Lower leg skin (tissue), 3 donors: ENCODE data around the gene GTF2E1.

Experiments used
- POLR2A ChIP-seq, 2 donors: fragments of 450-650 bp; IDR thresholded peaks; one replicate each; pipeline ENCODE4 v1.6.1; 2016 to 2017; ENCODE audit warnings: antibody characterized with exemption in 2 of 2, mild to moderate bottlenecking in 1 of 2, moderate library complexity in 1 of 2
- TF ChIP-seq, protein P1 (sequence below), 3 donors: fragments of 450-650 bp; IDR thresholded peaks; one replicate each; pipeline ENCODE4 v1.5.1; 2016; ENCODE audit warnings: antibody characterized with exemption in 3 of 3, mild to moderate bottlenecking in 3 of 3, moderate library complexity in 2 of 3

DNA sequence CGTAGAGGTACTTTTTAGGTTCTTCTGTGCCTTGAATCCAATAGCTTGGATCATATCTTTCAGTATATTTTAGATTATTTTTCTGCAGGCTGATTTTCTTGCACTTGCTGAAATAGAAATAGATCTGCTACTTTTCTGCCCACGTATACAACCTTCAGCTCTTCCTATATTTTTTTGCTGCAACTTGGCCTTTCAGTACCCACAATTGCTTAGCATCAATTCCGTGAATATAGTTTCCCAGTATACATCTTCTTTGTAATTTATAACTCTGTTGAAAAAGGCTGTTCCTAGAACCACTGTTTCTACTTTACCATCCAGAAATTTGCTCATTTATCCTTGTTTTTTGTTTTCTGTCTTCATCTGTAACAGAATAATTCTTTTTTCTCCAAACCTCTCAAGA, 36.2 kb downstream of the GTF2E1 start:
- TF ChIP-seq, protein P1, sequence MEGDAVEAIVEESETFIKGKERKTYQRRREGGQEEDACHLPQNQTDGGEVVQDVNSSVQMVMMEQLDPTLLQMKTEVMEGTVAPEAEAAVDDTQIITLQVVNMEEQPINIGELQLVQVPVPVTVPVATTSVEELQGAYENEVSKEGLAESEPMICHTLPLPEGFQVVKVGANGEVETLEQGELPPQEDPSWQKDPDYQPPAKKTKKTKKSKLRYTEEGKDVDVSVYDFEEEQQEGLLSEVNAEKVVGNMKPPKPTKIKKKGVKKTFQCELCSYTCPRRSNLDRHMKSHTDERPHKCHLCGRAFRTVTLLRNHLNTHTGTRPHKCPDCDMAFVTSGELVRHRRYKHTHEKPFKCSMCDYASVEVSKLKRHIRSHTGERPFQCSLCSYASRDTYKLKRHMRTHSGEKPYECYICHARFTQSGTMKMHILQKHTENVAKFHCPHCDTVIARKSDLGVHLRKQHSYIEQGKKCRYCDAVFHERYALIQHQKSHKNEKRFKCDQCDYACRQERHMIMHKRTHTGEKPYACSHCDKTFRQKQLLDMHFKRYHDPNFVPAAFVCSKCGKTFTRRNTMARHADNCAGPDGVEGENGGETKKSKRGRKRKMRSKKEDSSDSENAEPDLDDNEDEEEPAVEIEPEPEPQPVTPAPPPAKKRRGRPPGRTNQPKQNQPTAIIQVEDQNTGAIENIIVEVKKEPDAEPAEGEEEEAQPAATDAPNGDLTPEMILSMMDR (IDR thresholded peaks at IDR 0.05): no peak
- TF ChIP-seq POLR2A (IDR thresholded peaks at IDR 0.05): no peak
